GM10248 (cell line): ENCODE results near the gene AP4S1.

Experiments used
- CTCF ChIA-PET: fragments of 300-600 bp; sonication (Branson Sonifier 250); formaldehyde crosslinking; extraction: SDS; loops from one replicate; lab custom pipeline; 2021; ENCODE audit warnings: antibody characterized with exemption; lab: Yijun Ruan, JAX
- POLR2A ChIA-PET: fragments of 350-650 bp; sonication (Branson Sonifier 250); formaldehyde crosslinking; extraction: SDS; loops from one replicate; lab custom pipeline; 2020; ENCODE audit warnings: antibody characterized with exemption; lab: Yijun Ruan, JAX
- DNase-seq: peaks from one replicate; pipeline ENCODE4 v3.0.0; 2012; ENCODE audit errors: extremely low spot score
- CTCF ChIP-seq: IDR thresholded peaks from 2 replicates; pipeline ENCODE4 v1.5.1; 2012; ENCODE audit warnings: mild to moderate bottlenecking, low read depth; ENCODE audit errors: extremely low read depth, missing control alignments, control extremely low read depth

AP4S1 gene

GRCh38 chr14:31118892-31119291 is 93.4 kb downstream of the AP4S1 start:
- ChIA-PET CTCF (no interaction called here), POLR2A (no interaction called here)
- DNase-seq: no peak
- no peak for TF ChIP-seq CTCF

- no peak for DNase-seq
- no peak for TF ChIP-seq CTCF
- CTCF ChIA-PET: no interaction called here
- POLR2A ChIA-PET: no interaction called here
Measured at GRCh38 chr14:31122098-31122611, 96.7 kb downstream of the AP4S1 start.

- no peak for DNase-seq
- ChIA-PET CTCF (no interaction called here), POLR2A (no interaction called here)
- TF ChIP-seq CTCF: no peak
Measured at GRCh38 chr14:31122921-31123320, 97.5 kb downstream of the AP4S1 start.

- TF ChIP-seq CTCF: no peak
- DNase-seq: no peak
- CTCF ChIA-PET: interaction anchor here (0.9 kb wide), 1 partner anchor 13 kb away, joined by 4 read pairs; no protein-coding TSS in a partner anchor
- POLR2A ChIA-PET: no interaction called here
Measured at GRCh38 chr14:31124197-31124596, 98.7 kb downstream of the AP4S1 start.

- DNase-seq: no peak
- CTCF ChIA-PET: no interaction called here
- no peak for TF ChIP-seq CTCF
- POLR2A ChIA-PET: no interaction called here
Measured at GRCh38 chr14:31125231-31125630, 99.8 kb downstream of the AP4S1 start.

- CTCF ChIA-PET: interaction anchor here (1.0 to 1.8 kb wide), 4 partner anchors 9 to 81 kb away, joined by 3 to 5 read pairs (median 3); partner anchors contain the start of gene HECTD1
- no peak for DNase-seq
- POLR2A ChIA-PET: no interaction called here
- no peak for TF ChIP-seq CTCF
Measured at GRCh38 chr14:31126680-31127079, 101.2 kb downstream of the AP4S1 start.

GRCh38 chr14:31127690-31128089 is 102.2 kb downstream of the AP4S1 start:
- CTCF ChIA-PET: interaction anchor here (0.9 to 1.9 kb wide), 7 partner anchors 11 to 149 kb away, joined by 3 to 6 read pairs (median 4); partner anchors contain the start of gene HECTD1
- DNase-seq: peak; percentile 44
- no peak for TF ChIP-seq CTCF
- POLR2A ChIA-PET: no interaction called here
